Measurements from ENCODE around the gene SPATA20.

GRCh38 chr17:50534222-50534978 lies 12.6 kb upstream of the SPATA20 start:
- TF ChIP-seq CEBPB (IDR thresholded peaks at IDR 0.05), result no peak; the same call in 1 of the 2 replicates
- peak; percentile 77 for TF ChIP-seq EP300 (IDR thresholded peaks at IDR 0.05; ENCODE audit: borderline replicate concordance)
- peak; percentile 67 for TF ChIP-seq TAF1 (IDR thresholded peaks at IDR 0.05; ENCODE audit: low read depth)
- peak; percentile 58; the same call in 1 of the 2 replicates for TF ChIP-seq YY1 (IDR thresholded peaks at IDR 0.05; ENCODE audit: low read depth)
- TF ChIP-seq MAX (IDR thresholded peaks at IDR 0.05), result peak; percentile 78
- TF ChIP-seq USF1 (IDR thresholded peaks at IDR 0.05), result no peak; the same call in 1 of the 2 replicates
- TF ChIP-seq CREB1 (IDR thresholded peaks at IDR 0.05; ENCODE audit: low read depth), result no peak
- TF ChIP-seq NFIC (IDR thresholded peaks at IDR 0.05), result peak; percentile 55; the same call in 1 of the 2 replicates
- TF ChIP-seq RAD21 (IDR thresholded peaks at IDR 0.05; ENCODE audit: low read depth), result peak; percentile 40; the same call in 1 of the 2 replicates
- 0 out of 2 replicates have a peak, but pooled peaks have one; percentile 32 for TF ChIP-seq ZBTB7A (IDR thresholded peaks at IDR 0.05; ENCODE audit: low read depth)
- TF ChIP-seq TCF12 (IDR thresholded peaks at IDR 0.05; ENCODE audit: low read depth), result peak; percentile 91
- no peak for TF ChIP-seq EGR1 (IDR thresholded peaks at IDR 0.05)
- TF ChIP-seq REST (IDR thresholded peaks at IDR 0.05; ENCODE audit: low read depth), result no peak
- TF ChIP-seq TEAD4 (IDR thresholded peaks at IDR 0.05), result peak; percentile 47
